AG09319 (cell line): ENCODE measurements around the gene ANOS1.

ENCODE experiments used
- DNase-seq: peaks from one replicate; pipeline ENCODE4 v3.0.0-alpha.2; 2010; ENCODE audit warnings: low read depth; ENCODE audit errors: extremely low read depth
- TF ChIP-seq, protein P1 (sequence below): IDR thresholded peaks from 2 replicates; pipeline ENCODE4 v1.5.1; 2011; ENCODE audit warnings: low read depth, mild to moderate bottlenecking, inconsistent platforms, low read length, moderate library complexity

ANOS1 gene

DNA sequence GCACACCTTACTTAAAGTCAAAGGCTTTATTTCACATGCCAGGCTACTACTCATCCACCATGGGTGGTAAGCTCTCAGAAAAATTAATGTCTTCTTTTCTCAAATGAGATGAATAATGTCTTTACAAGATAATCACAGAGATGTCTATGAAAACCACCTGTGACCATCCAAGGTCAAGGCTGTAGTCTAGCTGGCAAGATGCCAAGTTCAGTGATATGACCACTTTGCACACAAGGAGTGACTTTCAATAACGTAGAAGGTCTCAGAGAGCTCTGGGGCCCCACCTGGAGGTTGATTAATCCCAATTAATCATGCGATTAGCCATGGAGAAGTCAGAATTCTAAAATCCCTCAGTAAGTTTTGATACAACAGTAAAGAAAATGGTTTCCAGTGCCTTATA, 20.5 kb downstream of the ANOS1 start:
- TF ChIP-seq, protein P1, sequence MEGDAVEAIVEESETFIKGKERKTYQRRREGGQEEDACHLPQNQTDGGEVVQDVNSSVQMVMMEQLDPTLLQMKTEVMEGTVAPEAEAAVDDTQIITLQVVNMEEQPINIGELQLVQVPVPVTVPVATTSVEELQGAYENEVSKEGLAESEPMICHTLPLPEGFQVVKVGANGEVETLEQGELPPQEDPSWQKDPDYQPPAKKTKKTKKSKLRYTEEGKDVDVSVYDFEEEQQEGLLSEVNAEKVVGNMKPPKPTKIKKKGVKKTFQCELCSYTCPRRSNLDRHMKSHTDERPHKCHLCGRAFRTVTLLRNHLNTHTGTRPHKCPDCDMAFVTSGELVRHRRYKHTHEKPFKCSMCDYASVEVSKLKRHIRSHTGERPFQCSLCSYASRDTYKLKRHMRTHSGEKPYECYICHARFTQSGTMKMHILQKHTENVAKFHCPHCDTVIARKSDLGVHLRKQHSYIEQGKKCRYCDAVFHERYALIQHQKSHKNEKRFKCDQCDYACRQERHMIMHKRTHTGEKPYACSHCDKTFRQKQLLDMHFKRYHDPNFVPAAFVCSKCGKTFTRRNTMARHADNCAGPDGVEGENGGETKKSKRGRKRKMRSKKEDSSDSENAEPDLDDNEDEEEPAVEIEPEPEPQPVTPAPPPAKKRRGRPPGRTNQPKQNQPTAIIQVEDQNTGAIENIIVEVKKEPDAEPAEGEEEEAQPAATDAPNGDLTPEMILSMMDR = no peak
- DNase-seq = no peak

GRCh38 chrX:8704184-8704583, 27.8 kb downstream of the ANOS1 start:
- no peak for DNase-seq
- TF ChIP-seq, protein P1 = no peak

DNA sequence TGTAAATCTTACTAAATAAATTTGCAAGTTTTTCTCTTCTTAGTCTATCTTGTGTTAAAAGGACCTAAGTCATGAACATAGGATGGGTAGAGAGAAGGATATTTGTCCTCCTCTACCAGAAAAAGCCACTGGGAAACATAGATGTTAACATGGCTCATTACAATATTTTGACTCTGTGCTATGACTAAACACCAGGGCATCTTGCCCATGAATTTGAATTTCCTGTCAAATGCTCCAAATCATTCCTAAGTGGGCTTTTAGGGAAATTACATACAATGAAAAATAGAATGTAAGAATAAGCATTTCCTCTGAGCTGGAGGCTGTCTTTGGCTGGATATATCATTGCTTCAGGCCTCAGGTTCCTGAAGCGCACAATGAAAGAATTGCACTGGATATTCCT, 39.1 kb downstream of the ANOS1 start:
- no peak for DNase-seq
- TF ChIP-seq, protein P1 = no peak

GRCh38 chrX:8689473-8689872, 42.5 kb downstream of the ANOS1 start:
- TF ChIP-seq, protein P1 = no peak
- DNase-seq = no peak

DNA sequence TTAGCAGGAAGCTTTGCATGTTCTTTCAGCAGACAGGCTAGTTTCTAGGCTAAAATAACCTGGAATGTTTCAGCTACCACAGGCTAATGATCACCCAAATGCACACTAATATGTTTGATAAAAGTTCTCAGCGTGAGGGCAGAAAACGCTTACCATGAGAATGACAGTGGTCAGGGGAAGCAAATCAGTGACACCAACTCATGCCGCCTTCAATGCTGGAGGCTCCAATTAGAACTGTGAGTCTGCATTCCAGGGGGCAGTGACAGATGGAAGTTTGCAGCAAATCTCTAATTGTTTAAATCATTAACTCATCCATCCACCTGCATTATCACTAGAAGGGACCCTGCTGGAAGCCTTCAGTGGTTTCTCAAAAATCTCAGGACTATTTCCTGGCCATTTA, 43.2 kb downstream of the ANOS1 start:
- TF ChIP-seq, protein P1 = no peak
- DNase-seq = no peak

DNA sequence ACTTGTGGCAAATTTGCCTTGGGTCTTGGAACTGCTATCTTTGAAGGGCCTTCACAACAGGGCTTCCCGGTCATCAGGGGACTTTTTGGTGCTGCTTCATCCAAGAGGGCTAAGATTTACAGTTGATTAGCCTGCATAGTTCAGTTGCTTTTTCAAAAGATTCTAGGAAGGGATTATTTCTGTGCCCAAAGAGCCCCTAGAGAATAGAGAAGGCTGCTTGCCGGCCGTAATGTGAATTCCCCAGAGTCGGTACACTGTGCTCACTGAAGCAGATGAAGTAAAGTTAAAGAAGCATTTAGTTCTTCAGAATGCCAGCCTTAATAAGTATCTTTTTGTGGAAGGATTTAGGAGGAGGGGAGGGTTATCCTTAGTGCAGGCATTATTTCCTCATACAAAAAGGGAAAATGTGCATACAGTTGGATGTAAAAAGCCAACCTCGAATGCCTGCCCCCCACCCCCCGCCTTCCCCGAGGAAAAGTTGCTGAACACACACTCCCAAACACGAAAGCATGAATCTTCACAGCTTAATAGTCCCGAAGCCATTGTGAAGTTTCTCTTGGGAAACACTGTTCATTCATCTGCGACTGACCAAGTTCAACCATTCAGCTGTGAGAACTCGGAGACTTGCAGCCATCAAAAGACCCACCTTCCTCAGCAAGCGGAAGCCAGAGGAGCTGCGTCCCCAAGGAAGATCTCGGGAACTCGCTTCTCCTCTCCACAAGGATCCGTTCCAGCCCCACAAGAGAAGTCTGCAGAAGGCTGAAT, 47.6 kb downstream of the ANOS1 start:
- no peak for DNase-seq
- TF ChIP-seq, protein P1 = no peak

GRCh38 chrX:8683687-8684086, 48.2 kb downstream of the ANOS1 start:
- TF ChIP-seq, protein P1 = no peak
- DNase-seq = no peak
